Ovary (tissue), 3 donors: ENCODE data around the gene MIGA1.

Experiments
- CTCF ChIP-seq, 3 donors: fragments of 450-650 bp in 2 of 3; fragments of 200-600 bp in 1 of 3; IDR thresholded peaks; one replicate each; pipeline versions ENCODE4 v1.5.1 to v1.8.0; 2016 to 2022; ENCODE audit warnings: antibody characterized with exemption in 3 of 3, mild to moderate bottlenecking in 1 of 3
- POLR2A ChIP-seq: fragments of 450-650 bp; IDR thresholded peaks from one replicate; pipeline ENCODE4 v1.6.1; 2017; ENCODE audit warnings: antibody characterized with exemption, mild to moderate bottlenecking, moderate library complexity
- donor health status: DM: no; HTN: no; CAD: no.

DNA sequence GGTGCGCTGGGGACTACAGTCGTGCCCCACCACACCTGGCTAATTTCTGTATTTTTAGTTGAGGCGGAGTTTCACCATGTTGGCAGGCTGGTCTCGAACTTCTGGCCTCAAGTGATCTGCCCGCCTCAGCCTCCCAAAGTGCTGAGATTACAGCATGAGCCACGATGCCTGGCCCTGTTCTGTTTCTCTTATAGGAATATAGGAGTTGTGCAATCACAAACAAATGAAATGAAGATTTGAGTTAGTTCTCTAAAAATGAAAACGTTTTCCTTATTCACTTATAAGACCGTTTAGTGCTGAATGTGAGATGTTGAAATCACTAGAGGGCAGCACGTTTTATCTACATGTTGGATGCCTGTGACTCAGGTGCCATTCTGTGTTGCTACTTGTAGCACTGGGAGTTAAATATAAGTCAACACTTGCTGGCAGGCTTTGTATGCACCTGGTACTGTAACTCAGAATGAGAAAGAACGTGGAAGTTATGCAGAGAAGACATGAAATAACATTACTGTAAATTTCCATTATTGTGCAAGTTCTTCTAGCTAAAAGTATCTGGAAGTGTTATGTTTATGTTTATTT lies 45.8 kb downstream of the MIGA1 start:
- TF ChIP-seq POLR2A (no peak), CTCF (IDR thresholded peaks at IDR 0.05) (no peak)
